DMS79 (cell line): Measurements from ENCODE around the gene OPRL1.

Experiments
- DNase-seq: peaks from one replicate; lab custom pipeline; 2025; lab: John Stamatoyannopoulos, UW

Gene OPRL1

DNA sequence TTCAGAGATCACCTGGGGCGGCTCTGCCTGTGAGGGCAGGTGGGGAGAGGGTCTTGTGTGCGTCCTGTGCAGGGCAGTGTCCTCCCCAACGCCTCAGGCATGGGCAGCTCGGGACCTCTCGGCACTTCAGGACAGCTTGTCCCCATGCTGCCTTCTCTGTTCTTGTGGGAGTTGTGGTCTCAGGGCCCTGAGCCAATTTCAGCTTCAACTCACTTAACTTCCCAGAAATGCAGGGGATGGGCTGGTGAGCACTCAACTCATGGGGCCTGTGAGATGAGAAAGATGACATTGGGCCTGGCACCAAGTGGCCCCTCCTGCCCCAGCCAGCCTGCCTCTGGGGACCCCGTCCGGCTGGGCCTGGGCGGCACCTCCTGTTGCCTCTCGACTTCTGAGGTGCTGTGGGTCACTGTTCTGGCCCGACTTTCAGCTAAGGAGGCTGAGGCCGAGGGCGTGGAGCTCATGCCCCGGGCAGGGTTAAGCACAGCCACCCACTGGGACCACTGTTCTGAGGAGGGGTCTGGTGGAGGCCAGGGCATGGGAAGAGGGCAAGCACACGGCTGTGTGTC is 7.3 kb upstream of the OPRL1 start:
- DNase-seq = no peak

DNA sequence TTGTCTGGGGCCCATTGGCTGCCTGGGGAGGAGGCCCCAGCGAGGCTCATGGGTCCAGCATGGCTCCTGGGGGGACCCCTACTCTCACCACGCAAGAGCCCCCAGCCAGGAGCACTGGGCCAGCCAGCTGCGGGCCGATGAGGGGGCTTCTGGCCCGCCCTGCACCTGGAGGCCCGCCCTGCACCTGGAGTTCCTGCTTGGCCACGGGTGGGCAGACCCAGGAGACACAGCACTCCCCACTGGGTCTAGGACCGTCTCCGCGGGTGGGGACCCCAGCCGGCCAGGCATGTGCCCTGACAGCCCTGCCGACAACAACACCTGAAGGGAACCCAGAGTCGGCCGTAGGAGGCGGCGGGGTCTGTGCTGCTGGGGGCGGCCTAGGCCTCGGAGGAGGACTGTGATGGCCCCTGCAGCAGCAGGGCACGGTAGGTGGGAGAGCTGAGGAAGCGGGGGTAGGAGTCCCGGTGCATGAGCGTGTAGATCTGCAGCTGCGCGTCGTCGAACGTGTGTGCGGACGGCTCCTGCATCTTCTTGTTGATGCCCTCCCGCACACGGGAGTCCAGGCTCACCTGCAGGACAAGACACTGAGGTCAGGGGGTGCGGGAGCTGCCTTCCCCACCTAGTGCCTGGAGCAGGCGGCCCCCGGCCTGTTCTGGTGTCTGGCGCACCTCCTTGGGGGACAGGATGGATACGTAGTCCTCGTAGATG is 6.3 kb upstream of the OPRL1 start:
- DNase-seq = no peak

- DNase-seq = no peak
Observed at GRCh38 chr20:64074184-64074789, 5.6 kb upstream of the OPRL1 start.

- DNase-seq = no peak
Observed at GRCh38 chr20:64074963-64075362, 4.9 kb upstream of the OPRL1 start.

GRCh38 chr20:64075556-64075955 is 4.3 kb upstream of the OPRL1 start:
- DNase-seq = no peak

GRCh38 chr20:64076061-64076997 is 3.6 kb upstream of the OPRL1 start:
- DNase-seq = no peak

DNA sequence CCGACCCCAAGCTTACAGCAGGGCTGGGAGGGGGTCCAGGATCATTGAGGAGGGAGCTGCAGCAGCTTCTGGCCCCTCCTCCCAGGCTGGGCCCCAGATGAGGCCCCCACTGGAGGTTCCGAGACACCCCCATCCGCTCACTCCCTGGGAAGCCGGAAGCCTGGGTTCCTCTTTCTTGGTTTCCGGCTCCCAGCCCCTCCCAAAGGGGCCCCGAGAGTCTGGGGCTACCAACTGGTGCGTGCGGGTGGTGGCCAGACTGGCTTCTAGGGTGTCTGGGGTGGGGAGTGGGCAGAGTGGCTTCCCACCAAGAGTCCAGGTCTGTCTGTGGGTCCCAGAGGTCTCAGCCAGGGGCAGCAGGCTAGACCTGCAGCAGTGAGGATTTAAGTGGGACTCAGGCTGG is 2.8 kb upstream of the OPRL1 start:
- no peak for DNase-seq

GRCh38 chr20:64077541-64077875 is 2.4 kb upstream of the OPRL1 start:
- DNase-seq = no peak

- DNase-seq = peak; percentile 65
Observed at GRCh38 chr20:64077876-64078551, 1.9 kb upstream of the OPRL1 start.

DNA sequence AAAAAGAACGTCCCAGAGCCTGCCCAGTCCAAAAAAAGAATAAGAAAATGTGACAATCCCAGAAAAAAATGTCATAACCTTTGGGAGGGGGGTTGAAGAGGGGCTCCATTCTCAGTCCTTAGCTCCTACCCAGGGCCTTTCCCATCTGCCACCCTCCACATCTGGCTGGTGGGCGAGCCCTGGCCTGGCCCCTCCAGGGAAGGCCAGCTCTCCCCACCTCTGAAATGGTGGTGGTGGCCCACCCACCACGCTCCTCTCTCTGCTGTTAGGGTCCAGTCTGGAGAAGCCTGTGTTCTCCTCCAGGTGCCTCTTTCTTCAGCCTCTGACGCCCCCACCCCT is 979 bp upstream of the OPRL1 start:
- no peak for DNase-seq

DNA sequence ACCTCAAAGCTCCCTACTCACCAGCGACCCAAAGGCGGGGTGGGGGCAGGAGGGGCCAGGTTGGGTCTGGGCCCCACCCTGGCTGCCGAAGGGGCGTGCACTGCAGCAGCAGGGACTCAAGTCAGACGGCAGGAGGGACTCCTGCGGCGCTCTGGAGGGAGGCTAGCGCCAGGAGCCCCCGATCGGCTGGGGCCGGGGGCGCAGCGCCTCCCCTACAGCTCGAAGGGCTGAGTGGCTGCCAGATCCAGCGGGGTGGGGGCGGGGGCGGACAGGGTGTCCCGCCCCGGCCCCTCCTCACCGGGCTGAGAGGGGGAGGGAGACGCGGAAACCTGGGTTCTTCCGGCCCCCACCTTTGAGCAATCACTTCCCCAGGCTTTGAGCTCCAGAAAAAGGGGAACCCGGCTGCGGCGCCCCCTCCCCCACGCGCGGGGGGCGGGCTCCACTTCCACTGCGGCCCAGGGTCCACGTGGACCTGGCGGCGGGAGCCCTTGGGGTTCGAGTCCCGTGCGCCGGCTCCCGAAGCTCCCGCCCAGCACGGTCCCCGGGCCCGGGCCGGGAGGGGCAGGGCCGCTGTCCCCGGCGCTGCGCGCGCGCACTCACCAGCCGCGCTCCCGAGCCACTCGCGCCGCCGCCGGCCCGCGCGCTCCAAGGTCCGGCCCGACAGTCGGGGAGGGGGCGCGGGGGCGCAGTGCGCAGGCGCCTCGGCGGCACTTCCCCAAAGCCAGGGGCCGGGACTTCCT is 439 bp upstream of the OPRL1 start, which contains the start of gene RGS19:
RGS19 (minus strand) TSS at position 246 of the 740 bp plus-strand sequence. CDS start 2,632 bp downstream, outside the sequence.
- DNase-seq = peak; percentile 47

DNA sequence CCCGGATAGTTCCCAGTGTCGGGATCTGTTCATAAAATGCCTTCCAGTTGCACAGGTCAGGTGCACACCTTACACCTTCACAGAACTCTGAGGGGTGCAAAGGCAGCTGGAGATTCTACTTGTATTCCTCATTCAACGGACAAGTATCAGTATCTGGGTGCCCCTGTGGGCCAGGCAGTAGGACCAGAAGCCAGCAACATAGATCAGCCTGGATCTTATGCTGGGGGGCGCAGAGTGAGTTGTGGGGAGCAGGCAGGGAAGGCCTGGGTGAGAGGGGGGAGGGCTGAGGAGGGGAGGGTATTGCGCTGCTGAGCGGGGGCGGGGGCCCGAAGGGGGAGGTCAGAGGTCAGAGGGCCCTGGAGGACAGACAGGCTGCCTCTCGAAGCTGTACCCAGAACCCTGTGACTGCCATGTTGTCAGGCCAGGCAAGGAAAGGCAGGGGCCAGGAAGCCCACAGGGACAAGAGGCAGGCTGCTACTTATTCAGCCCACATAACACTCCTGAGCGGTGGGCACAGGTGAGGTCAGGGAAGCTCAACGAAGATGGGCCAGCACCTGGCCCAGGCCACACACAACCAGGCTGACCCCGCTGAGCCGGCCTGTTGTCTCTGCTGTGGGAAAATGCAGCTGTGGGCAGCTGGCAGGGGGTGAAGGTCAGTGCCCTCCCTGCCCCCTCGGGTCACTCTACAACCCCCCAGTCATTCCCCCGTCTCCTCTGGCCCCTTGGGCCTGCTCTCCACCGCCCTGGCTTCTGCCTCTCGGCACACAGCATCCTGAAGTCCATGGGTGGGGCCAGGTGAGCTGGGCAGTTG is 1.1 kb downstream of the OPRL1 start:
- no peak for DNase-seq

GRCh38 chr20:64081624-64081964 is 1.7 kb downstream of the OPRL1 start:
- no peak for DNase-seq

DNA sequence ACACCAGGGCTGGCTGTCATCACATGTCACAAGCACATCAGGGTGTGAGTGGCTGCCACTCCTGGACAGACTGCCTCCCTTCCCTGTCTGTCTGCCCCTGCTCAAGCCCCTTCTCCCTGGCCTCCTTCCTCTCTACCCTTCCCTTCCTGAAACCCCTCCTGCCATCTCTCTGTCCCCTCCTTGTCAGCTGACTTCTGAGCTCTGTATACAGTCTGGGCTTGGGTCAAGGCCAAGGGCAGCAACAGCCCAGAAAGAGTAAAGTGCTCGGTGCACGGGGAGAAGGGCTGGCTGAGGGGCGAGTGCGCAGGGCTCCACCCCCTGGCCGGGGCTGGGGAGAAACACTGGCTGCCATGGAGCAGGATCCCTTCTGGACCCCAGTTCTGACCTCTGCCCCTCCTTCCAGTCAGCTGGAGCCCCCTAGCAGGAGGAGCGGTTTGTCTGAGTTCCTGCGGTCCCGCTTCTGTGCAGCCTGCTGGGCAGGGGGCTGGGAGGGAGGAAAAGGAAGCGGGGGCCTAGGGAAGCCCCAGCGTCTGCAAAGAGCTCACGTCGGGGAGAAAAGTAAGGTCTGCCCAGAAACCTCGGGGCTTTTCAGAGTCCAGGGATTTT is 2.3 kb downstream of the OPRL1 start:
- DNase-seq = no peak

GRCh38 chr20:64082820-64083377 is 3.0 kb downstream of the OPRL1 start:
- DNase-seq = no peak

GRCh38 chr20:64083378-64083803 is 3.5 kb downstream of the OPRL1 start:
- DNase-seq = peak; percentile 54

- DNase-seq = peak; percentile 46
Observed at GRCh38 chr20:64083804-64084684, 4.2 kb downstream of the OPRL1 start, which contains the start of gene LKAAEAR1. Gene LKAAEAR1, minus strand, starts transcription at chr20:64084398. Its CDS starts 179 bp downstream, at chr20:64084219.

- peak; percentile 30 for DNase-seq
Observed at GRCh38 chr20:64084685-64085152, 4.8 kb downstream of the OPRL1 start.
